CD4-positive, alpha-beta T cell treated with Interleukin-15 for 4 hours (primary cell): ENCODE results near the gene CPA5.
"Not testable (repeated sequence)": the region's sequence is repeated elsewhere in the genome, so short reads cannot be mapped to it uniquely, and the experiment has no call there.

Source experiments
- DNase-seq: peaks from one replicate; pipeline ENCODE4 v3.0.0-alpha.2; 2020; ENCODE audit warnings: low spot score

The CPA5 gene

DNA sequence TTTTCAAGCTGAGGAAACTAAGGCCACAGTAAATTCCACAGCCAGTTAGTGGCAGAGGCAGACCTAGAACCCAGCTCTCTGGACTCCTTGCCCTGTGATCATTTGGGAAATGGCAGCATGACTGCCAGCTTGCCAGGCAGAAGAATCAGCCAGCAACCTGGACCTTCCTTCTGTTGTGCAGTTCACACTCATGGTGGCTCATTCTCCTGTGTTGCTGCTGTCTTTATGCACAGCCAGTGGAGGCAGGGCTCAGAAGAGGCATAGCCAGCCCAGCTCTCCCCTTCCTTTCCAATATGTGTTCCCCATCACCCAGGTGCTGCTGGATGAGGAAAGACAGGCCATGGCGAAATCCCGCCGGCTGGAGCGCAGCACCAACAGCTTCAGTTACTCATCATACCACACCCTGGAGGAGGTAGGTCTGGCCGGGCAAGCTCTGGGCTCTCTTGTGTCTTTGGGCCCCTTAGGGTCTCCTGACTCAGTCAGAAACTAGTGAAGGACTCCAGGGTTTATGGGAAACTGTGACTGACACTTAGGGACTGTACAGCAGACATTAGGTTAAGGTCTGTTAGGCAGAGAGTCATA is 14.8 kb downstream of the CPA5 start:
- DNase-seq, result no peak

- DNase-seq, result no peak
These were observed 15.9 kb downstream of the CPA5 start for GRCh38 chr7:130360518-130360917.

DNA sequence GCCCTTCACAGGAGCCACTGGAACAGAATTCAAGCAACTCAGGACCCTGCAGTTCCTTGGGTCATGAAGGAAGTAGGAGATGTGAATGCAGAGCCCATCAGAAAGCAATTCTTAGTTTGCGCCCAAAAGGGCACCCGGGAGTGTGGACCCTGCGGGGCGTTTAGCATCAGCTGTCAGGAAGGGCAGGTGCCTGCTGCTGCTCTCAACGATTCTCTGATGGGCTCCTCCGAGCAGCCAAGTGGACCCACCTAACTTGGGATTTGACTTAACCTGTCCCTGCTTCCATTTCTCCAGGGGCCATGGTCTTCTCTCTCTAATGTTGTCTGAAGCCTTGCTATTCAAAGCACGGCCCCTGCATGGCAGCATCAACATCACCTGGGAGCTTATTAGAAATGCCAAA is 17.1 kb downstream of the CPA5 start:
- no peak for DNase-seq

- DNase-seq, result no peak
These were observed 17.7 kb downstream of the CPA5 start for GRCh38 chr7:130362251-130362816.

DNA sequence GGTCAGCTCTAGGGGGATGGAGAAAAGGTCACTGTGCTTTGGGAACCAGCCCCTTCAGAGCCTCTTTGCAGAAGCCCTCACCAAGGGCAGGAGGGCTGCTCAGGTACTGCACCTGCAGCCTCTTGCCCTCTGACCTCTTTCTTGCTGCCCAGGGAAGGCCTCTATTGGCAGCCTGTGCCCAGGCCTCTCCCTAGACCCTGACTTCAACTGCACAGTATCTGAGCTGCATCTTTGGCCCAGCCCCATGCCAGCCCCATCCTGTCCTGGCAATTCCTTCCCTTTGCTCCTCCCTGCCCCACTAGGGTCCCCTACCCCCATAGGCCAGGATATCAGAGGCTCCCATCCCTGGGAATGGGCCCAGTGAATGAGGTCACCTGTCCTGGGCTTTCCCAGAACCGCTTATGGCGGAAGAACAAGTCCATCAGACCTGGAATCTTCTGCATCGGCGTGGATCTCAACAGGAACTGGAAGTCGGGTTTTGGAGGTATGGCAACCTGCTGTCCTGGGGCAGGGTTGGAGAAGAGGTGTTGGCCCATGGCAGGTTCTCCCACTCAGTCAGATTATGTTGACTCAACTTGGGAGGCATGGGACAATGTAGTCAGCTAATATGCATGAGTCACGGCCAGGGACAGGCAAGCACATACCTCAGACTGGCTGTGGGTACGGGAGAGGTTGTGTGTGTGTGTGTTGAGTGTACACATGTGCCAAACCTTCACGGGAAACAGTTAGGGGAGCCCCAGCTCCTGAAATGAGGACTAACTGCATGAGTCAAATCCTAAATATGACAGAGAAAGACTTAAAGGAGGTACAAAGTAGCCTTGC is 18.6 kb downstream of the CPA5 start:
- no peak for DNase-seq

GRCh38 chr7:130364451-130364850 is 19.8 kb downstream of the CPA5 start:
- no peak for DNase-seq

GRCh38 chr7:130365088-130365487 is 20.5 kb downstream of the CPA5 start:
- DNase-seq, result no peak

- no peak for DNase-seq
These were observed 21.2 kb downstream of the CPA5 start for GRCh38 chr7:130365511-130366441.

- DNase-seq, result no peak
These were observed 21.9 kb downstream of the CPA5 start for GRCh38 chr7:130366564-130366963.

- peak; percentile 32 for DNase-seq
These were observed 22.6 kb downstream of the CPA5 start for GRCh38 chr7:130367088-130367755.

- no peak for DNase-seq
These were observed 23.5 kb downstream of the CPA5 start for GRCh38 chr7:130367836-130368746.

- DNase-seq, result no peak
These were observed 24.6 kb downstream of the CPA5 start for GRCh38 chr7:130369110-130369711.

DNA sequence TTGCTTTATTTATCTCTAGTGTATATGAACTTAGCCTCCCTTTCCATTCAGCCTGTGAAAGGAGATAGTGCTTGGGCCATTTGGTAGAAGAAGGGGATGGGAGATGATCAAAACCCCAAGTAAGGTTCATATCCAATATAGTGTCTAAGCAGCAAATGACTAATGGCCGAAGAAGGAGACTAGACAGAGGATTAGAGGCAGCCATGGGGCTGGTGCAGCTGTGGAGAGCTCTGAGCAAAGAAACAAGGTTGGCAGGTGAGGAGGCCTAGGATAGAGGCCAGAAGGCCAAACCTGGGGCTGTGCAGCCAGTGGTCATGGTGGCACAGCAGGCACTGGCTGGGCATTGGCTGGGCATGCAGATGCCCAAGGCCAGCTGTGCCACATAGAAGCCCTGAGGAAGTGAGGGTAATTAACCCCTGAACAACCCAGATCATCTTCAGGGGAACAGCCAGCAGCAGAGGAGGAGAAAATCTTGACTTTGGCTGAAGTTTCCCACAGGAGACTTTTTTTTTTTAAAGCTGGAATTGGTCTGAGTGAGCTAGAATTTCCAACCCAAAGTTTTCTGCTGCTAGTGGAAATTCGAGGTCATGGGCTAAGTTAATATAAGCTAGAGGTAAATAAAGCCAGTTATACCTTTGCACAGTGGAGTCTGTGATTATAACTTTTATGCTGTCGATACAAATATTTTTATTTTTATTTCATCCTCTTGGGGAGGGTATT is 25.4 kb downstream of the CPA5 start:
- no peak for DNase-seq

- no peak for DNase-seq
These were observed 26.4 kb downstream of the CPA5 start for GRCh38 chr7:130371046-130371445.

DNA sequence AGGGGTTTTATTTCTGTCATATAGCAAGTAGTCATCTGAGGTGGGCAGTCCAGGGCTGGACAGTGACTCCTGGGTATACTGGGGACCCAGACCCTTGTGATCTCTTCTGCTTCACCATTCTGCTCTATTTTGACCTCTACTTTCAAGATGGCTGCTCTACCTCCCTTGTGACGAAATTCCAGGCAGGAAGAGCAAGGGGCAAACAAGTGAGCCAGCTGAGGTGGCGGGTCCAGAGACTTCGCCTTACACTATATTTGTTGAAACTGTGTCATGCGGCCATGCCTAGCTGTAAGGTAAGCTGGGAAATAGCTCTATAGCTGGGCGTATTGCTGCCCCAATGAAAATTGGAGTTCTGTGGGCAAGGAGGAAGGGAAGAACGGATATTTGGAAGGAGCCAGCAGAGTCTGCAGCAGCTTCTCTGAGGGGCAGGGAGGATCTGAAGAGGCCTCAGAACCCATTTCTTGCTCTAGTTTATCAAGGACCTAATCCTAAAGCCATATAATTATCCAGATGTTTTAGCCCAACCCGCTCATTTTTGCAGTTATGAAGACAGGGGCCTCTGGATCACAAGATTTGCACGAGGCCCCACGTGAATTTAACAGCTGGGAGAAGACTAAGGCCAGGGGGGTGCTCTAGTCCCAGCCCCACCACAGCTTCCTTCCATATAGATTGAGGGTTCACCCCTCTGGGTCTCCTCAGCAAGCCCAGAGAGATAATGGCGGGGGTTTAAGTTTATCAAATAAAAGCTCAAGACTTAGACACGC is 28.0 kb downstream of the CPA5 start:
- DNase-seq, result no peak

GRCh38 chr7:130374507-130374906 is 29.9 kb downstream of the CPA5 start:
- DNase-seq, result no peak

DNA sequence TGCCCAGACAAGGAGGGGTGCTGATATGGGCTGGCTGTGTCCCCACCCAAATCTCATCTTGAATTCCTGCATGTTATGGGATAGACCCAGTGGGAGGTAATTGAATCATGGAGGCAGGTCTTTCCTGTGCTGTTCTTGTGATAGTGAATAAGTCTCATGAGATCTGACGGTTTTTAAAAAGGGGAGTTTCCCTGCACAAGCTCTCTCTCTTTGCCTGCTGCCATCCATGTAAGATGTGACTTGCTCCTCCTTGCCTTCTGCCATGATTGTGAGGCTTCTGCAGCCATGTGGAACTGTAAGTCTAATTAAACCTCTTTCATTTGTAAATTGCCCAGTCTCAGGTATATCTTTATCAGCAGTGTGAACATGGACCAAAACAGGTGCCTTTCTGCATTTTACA is 31.8 kb downstream of the CPA5 start:
- DNase-seq, result not testable (repeated sequence)

DNA sequence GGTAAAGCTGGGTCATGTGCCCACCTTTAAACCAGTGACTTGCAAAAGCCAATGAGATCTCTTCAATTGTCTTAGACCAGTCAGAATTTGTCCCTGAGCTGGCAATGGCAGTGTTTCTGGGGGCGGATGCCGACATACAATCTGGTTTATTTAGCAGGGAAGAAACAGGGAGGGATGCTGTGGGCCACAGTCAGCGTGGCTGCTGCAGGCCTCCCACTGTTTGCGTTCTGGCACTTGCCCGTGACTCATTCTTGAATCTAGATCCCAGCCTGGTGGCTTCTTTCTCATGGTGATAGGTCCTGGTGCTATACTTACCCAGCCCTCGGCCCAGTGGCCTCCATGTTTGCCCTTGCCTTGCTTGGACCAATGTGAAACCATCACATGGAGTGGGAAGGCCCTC is 32.6 kb downstream of the CPA5 start:
- no peak for DNase-seq

- DNase-seq, result no peak
These were observed 34.4 kb downstream of the CPA5 start for GRCh38 chr7:130379019-130379418.
